WTC11 (cell line): ENCODE data around the gene ALDH5A1. TPM values are rescaled to one million over a fixed set of nuclear protein-coding genes. Genes with fewer than 3 reads are reported as not detected.

Experiments
- ATAC-seq: fragments of 200-7000 bp; cut with Tn5 transposase; 2 replicates; pipeline ENCODE4 v1.10.0; 2021; ENCODE audit warnings: mild to moderate bottlenecking, moderate library complexity
- CTCF ChIA-PET: fragments of 300-600 bp; sonication (Branson Sonifier 250); formaldehyde crosslinking; loops from one replicate; lab custom pipeline; 2021; ENCODE audit warnings: antibody characterized with exemption; lab: Charles Lee
- POLR2A ChIA-PET: fragments of 350-600 bp; sonication (Branson Sonifier 250); formaldehyde crosslinking; loops from one replicate; lab custom pipeline; 2021; ENCODE audit warnings: antibody characterized with exemption; lab: Charles Lee
- DNase-seq: peaks from one replicate; pipeline ENCODE4 v3.0.0; 2021; ENCODE audit warnings: low spot score
- H3K27ac Mint-ChIP-seq: 2 replicates; pipeline ENCODE4 v1.8.0; 2021; ENCODE audit warnings: mixed read lengths
- H3K27me3 Mint-ChIP-seq: 2 replicates; pipeline ENCODE4 v1.8.0; 2021; ENCODE audit warnings: low read depth, mild to moderate bottlenecking, moderate library complexity, mixed read lengths
- H3K36me3 Mint-ChIP-seq: 2 replicates; pipeline ENCODE4 v1.8.0; 2021; ENCODE audit warnings: mixed read lengths
- H3K4me1 Mint-ChIP-seq: 2 replicates; pipeline ENCODE4 v1.8.0; 2022; ENCODE audit warnings: mixed read lengths
- H3K4me3 Mint-ChIP-seq: 2 replicates; pipeline ENCODE4 v1.8.0; 2021; ENCODE audit warnings: mild to moderate bottlenecking, moderate library complexity, mixed read lengths
- H3K9me3 Mint-ChIP-seq: 2 replicates; pipeline ENCODE4 v1.8.0; 2021; ENCODE audit warnings: mixed read lengths
- AR ChIP-seq: fragments of 250-450 bp; sonication (Bioruptor Pico); IDR thresholded peaks from 2 replicates; pipeline ENCODE4 v1.9.0; 2021; ENCODE audit warnings: mild to moderate bottlenecking
- ATF6 ChIP-seq: sonication (generic); formaldehyde crosslinking; IDR thresholded peaks from 2 replicates; pipeline ENCODE4 v1.8.1; 2023; ENCODE audit warnings: mild to moderate bottlenecking, missing genetic modification reagents
- GRHL2 ChIP-seq: fragments of 250-450 bp; sonication (Bioruptor Pico); IDR thresholded peaks from 2 replicates; pipeline ENCODE4 v1.8.0; 2022; ENCODE audit warnings: mild to moderate bottlenecking, moderate library complexity; ENCODE audit not compliant: insufficient replicate concordance, severe bottlenecking
- NFE2L1 ChIP-seq: sonication (generic); formaldehyde crosslinking; IDR thresholded peaks from 2 replicates; pipeline ENCODE4 v1.8.1; 2023; ENCODE audit warnings: missing genetic modification reagents
- NFYB ChIP-seq: sonication (generic); formaldehyde crosslinking; conservative IDR thresholded peaks from 2 replicates; pipeline ENCODE4 v1.8.0; 2022; ENCODE audit warnings: low read depth, missing genetic modification reagents
- NR3C1 ChIP-seq: sonication (generic); formaldehyde crosslinking; conservative IDR thresholded peaks from 2 replicates; pipeline ENCODE4 v1.8.1; 2023; ENCODE audit warnings: low read depth, mild to moderate bottlenecking, missing genetic modification reagents
- OVOL2 ChIP-seq: fragments of 250-450 bp; sonication (Bioruptor Pico); IDR thresholded peaks from 2 replicates; pipeline ENCODE4 v1.9.0; 2021; ENCODE audit warnings: mild to moderate bottlenecking, borderline replicate concordance
- RELA ChIP-seq: sonication (generic); formaldehyde crosslinking; IDR thresholded peaks from 2 replicates; pipeline ENCODE4 v1.8.1; 2022; ENCODE audit warnings: missing genetic modification reagents, mild to moderate bottlenecking, borderline replicate concordance
- RORB ChIP-seq: fragments of 250-450 bp; sonication (Bioruptor Pico); IDR thresholded peaks from 2 replicates; pipeline ENCODE4 v1.9.0; 2021; ENCODE audit warnings: mild to moderate bottlenecking
- SMAD3 ChIP-seq: sonication (generic); formaldehyde crosslinking; IDR thresholded peaks from 2 replicates; pipeline ENCODE4 v1.8.0; 2022; ENCODE audit warnings: missing genetic modification reagents, mild to moderate bottlenecking, borderline replicate concordance
- SMAD4 ChIP-seq: sonication (generic); formaldehyde crosslinking; IDR thresholded peaks from 2 replicates; pipeline ENCODE4 v1.8.0; 2022; ENCODE audit warnings: mild to moderate bottlenecking, missing genetic modification reagents
- ZNF219 ChIP-seq: sonication (generic); formaldehyde crosslinking; IDR thresholded peaks from 2 replicates; pipeline ENCODE4 v1.8.0; 2023; ENCODE audit warnings: missing genetic modification reagents, mild to moderate bottlenecking, borderline replicate concordance
- total RNA-seq: library from RNA; stranded (reverse); gene quantifications from 3 replicates; pipeline ENCODE4 v1.2.3, GENCODE V29; 2021
- TF ChIP-seq, protein P1 (sequence below): sonication (generic); formaldehyde crosslinking; conservative IDR thresholded peaks from 2 replicates; pipeline ENCODE4 v1.8.1; 2023; ENCODE audit warnings: mild to moderate bottlenecking, low read depth, missing genetic modification reagents, moderate library complexity
- TF ChIP-seq, protein P2 (sequence below): sonication (generic); formaldehyde crosslinking; IDR thresholded peaks from 2 replicates; pipeline ENCODE4 v1.8.0; 2022; ENCODE audit warnings: missing genetic modification reagents

The ALDH5A1 gene
- total RNA-seq, 1 experiment from 2014 or later, result 5.1 TPM

DNA sequence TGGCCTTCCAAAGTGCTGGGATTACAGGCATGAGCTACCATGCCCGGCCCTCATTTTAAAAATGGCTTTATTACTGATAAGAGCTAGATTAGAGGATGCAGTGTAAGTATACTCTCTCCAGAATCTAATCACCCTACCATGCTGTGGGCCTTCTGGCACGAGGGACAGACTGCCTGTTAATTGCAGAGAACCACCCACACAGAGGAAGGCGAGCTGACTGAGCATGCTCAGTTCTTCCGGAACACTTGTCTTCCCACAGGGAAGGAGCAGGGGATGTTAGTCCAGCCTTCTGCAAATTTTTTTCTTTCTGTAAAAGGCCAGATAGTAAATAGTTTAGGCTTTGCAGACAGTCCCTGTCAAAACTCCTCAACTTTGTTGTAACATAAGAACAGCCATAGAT, 48.9 kb downstream of the ALDH5A1 start (continued):
- TF ChIP-seq NFYB (no peak), SMAD3 (CRISPR knock-in tag) (no peak), RELA (CRISPR knock-in tag) (no peak), AR (CRISPR knock-in tag) (no peak), ATF6 (CRISPR knock-in tag) (no peak)
- TF ChIP-seq, all 79 proteins: peak for 0

DNA sequence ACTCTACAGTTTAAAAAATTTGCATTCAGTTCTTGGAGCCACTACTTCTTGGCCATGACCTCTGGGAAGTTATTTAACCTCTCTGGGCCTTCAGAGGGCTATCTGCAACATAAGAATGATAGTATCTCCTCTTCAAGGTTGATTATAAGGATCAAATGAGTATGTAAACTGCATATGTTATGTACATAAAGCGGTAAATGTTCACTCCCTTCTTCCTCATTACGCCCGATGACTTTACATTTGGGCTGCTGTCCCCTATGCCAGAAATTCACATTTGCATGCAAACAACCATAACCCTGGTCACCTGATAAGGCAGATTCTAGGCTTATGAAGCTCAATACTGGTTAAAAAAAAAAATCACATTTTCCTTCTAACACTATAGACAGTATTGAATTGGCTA, 50.4 kb downstream of the ALDH5A1 start:
- DNase-seq, result no peak
- H3K4me1 Mint-ChIP-seq, result peaks cover 10% of the 10 kb centered on the region
- H3K9me3 Mint-ChIP-seq, result peaks cover 7% of the 10 kb centered on the region
- H3K27me3 Mint-ChIP-seq, result no peaks in the 10 kb centered on the region
- ATAC-seq, result no peak
- TF ChIP-seq OVOL2 (CRISPR knock-in tag), result no peak
- TF ChIP-seq ZNF219 (CRISPR knock-in tag), result no peak
- no peak for TF ChIP-seq RORB (CRISPR knock-in tag)
- TF ChIP-seq NFE2L1 (CRISPR knock-in tag), result no peak
- TF ChIP-seq GRHL2 (CRISPR knock-in tag), result no peak
- TF ChIP-seq, protein P1, sequence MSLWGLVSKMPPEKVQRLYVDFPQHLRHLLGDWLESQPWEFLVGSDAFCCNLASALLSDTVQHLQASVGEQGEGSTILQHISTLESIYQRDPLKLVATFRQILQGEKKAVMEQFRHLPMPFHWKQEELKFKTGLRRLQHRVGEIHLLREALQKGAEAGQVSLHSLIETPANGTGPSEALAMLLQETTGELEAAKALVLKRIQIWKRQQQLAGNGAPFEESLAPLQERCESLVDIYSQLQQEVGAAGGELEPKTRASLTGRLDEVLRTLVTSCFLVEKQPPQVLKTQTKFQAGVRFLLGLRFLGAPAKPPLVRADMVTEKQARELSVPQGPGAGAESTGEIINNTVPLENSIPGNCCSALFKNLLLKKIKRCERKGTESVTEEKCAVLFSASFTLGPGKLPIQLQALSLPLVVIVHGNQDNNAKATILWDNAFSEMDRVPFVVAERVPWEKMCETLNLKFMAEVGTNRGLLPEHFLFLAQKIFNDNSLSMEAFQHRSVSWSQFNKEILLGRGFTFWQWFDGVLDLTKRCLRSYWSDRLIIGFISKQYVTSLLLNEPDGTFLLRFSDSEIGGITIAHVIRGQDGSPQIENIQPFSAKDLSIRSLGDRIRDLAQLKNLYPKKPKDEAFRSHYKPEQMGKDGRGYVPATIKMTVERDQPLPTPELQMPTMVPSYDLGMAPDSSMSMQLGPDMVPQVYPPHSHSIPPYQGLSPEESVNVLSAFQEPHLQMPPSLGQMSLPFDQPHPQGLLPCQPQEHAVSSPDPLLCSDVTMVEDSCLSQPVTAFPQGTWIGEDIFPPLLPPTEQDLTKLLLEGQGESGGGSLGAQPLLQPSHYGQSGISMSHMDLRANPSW, result no peak
- ChIA-PET CTCF (interaction anchor here (1.6 kb wide), 1 partner anchor 24 kb away, joined by 5 read pairs; no protein-coding TSS in a partner anchor), POLR2A (no interaction called here)
- H3K27ac Mint-ChIP-seq, result no peak overlapping the region
- H3K36me3 Mint-ChIP-seq, result no peaks in the 10 kb centered on the region
- no peak overlapping the region for H3K4me3 Mint-ChIP-seq

DNA sequence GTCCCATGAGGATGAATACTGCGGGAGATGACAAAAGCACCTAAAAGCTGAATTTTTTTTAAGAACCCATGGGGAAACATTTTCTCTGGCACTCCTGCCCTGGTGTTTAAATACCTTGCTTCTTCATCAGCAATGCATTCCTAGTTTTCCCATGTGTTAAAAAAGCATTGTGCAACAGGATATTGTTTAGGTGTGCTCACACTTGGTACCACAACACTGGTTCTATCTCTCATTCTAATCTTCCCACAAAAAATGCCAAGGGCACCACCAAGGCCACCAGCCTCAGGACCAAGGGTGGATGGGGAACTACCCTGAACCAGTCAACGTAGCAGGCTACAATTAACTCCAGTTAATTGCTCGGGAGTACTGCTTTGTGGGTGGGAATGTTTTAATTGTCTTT, 50.9 kb downstream of the ALDH5A1 start:
- ChIA-PET POLR2A (no interaction called here), CTCF (interaction anchor here (1.6 to 2.1 kb wide), 3 partner anchors 24 to 121 kb away, joined by 5 to 7 read pairs (median 6); partner anchors contain the start of genes ACOT13, ALDH5A1 and TDP2)
- no peak for DNase-seq
- H3K27me3 Mint-ChIP-seq, result no peaks in the 10 kb centered on the region
- peaks cover 10% of the 10 kb centered on the region for H3K4me1 Mint-ChIP-seq
- ATAC-seq, result no peak
- H3K4me3 Mint-ChIP-seq, result no peak overlapping the region
- H3K27ac Mint-ChIP-seq, result no peak overlapping the region
- no peaks in the 10 kb centered on the region for H3K36me3 Mint-ChIP-seq
- H3K9me3 Mint-ChIP-seq, result peaks cover 7% of the 10 kb centered on the region
- no peak for TF ChIP-seq SMAD4 (CRISPR knock-in tag)

DNA sequence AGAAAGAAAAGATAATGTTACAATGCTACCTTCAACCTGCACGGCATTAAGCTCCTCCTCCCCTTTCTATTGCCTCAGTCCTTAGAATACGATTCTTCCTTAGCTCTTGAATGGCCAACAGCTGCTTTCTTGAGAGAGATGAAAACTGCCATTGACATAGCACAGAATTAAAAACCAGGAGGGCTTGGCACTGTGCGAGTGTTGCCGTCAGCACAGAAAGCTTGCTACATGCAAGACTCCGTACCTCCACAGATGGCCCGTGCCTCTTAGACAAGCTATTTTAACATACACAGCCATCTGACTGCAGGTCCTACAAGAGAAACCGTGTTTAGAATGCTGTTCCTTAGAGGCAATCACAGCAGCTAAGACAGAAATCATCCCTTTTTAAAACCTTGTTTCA, 51.7 kb downstream of the ALDH5A1 start:
- no peaks in the 10 kb centered on the region for H3K27me3 Mint-ChIP-seq
- CTCF ChIA-PET, result interaction anchor here (0.6 to 2.1 kb wide), 8 partner anchors 23 to 264 kb away, joined by 3 to 12 read pairs (median 5); partner anchors contain the start of genes ACOT13, ALDH5A1, KIAA0319 and TDP2
- H3K27ac Mint-ChIP-seq, result no peak overlapping the region
- H3K9me3 Mint-ChIP-seq, result peaks cover 7% of the 10 kb centered on the region
- POLR2A ChIA-PET, result no interaction called here
- no peaks in the 10 kb centered on the region for H3K36me3 Mint-ChIP-seq
- ATAC-seq (no peak), DNase-seq (no peak)
- no peak overlapping the region for H3K4me3 Mint-ChIP-seq
- H3K4me1 Mint-ChIP-seq, result peaks cover 10% of the 10 kb centered on the region
- TF ChIP-seq, protein P2, sequence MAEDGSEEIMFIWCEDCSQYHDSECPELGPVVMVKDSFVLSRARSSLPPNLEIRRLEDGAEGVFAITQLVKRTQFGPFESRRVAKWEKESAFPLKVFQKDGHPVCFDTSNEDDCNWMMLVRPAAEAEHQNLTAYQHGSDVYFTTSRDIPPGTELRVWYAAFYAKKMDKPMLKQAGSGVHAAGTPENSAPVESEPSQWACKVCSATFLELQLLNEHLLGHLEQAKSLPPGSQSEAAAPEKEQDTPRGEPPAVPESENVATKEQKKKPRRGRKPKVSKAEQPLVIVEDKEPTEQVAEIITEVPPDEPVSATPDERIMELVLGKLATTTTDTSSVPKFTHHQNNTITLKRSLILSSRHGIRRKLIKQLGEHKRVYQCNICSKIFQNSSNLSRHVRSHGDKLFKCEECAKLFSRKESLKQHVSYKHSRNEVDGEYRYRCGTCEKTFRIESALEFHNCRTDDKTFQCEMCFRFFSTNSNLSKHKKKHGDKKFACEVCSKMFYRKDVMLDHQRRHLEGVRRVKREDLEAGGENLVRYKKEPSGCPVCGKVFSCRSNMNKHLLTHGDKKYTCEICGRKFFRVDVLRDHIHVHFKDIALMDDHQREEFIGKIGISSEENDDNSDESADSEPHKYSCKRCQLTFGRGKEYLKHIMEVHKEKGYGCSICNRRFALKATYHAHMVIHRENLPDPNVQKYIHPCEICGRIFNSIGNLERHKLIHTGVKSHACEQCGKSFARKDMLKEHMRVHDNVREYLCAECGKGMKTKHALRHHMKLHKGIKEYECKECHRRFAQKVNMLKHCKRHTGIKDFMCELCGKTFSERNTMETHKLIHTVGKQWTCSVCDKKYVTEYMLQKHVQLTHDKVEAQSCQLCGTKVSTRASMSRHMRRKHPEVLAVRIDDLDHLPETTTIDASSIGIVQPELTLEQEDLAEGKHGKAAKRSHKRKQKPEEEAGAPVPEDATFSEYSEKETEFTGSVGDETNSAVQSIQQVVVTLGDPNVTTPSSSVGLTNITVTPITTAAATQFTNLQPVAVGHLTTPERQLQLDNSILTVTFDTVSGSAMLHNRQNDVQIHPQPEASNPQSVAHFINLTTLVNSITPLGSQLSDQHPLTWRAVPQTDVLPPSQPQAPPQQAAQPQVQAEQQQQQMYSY (CRISPR knock-in tag), result no peak
- TF ChIP-seq, protein P1, result no peak
- no peak for TF ChIP-seq NR3C1 (CRISPR knock-in tag)
